DOHH2 (cell line): ENCODE results near the gene MC1R.
"Not testable (repeated sequence)": the region's sequence is repeated elsewhere in the genome, so short reads cannot be mapped to it uniquely, and the experiment has no call there.

Experiments
- H3F3A ChIP-seq: fragments of 200-600 bp; sonication (generic), shearing (Covaris generic); 2 replicates; pipeline ENCODE4 v1.6.0; 2016; ENCODE audit warnings: antibody characterized with exemption, mild to moderate bottlenecking; ENCODE audit not compliant: control insufficient read depth, insufficient read depth
- H3K27ac ChIP-seq: fragments of 200-600 bp; sonication (generic); 2 replicates; pipeline ENCODE4 v1.5.1; 2014; ENCODE audit warnings: low read depth, mild to moderate bottlenecking, low read length, moderate library complexity
- H3K27me3 ChIP-seq: fragments of 200-600 bp; sonication (generic); 2 replicates; pipeline ENCODE4 v1.6.1; 2014; ENCODE audit warnings: mild to moderate bottlenecking, low read length, mixed read lengths; ENCODE audit not compliant: control insufficient read depth
- H3K36me3 ChIP-seq: fragments of 200-600 bp; sonication (generic); 2 replicates; pipeline ENCODE4 v1.6.1; 2014; ENCODE audit warnings: mild to moderate bottlenecking, low read length, moderate library complexity, mixed read lengths; ENCODE audit not compliant: control insufficient read depth
- H3K4me1 ChIP-seq: fragments of 200-600 bp; sonication (generic); 2 replicates; pipeline ENCODE4 v1.6.1; 2014; ENCODE audit warnings: mild to moderate bottlenecking, low read length, mixed read lengths; ENCODE audit not compliant: control insufficient read depth
- H3K4me2 ChIP-seq: fragments of 200-600 bp; sonication (generic); 2 replicates; pipeline ENCODE4 v1.6.0; 2014; ENCODE audit warnings: mild to moderate bottlenecking, low read length, moderate library complexity
- H3K4me3 ChIP-seq: fragments of 200-600 bp; sonication (generic); 2 replicates; pipeline ENCODE4 v1.5.1; 2014; ENCODE audit warnings: mild to moderate bottlenecking, low read length, mixed read lengths
- H3K79me2 ChIP-seq: fragments of 200-600 bp; sonication (generic); 2 replicates; pipeline ENCODE4 v1.6.1; 2014; ENCODE audit warnings: mild to moderate bottlenecking, low read length, mixed read lengths; ENCODE audit not compliant: control insufficient read depth
- H3K9me2 ChIP-seq: fragments of 200-600 bp; sonication (generic); replicated peaks from 2 replicates; pipeline ENCODE4 v1.6.1; 2014; ENCODE audit warnings: mild to moderate bottlenecking, low read length, mixed read lengths; ENCODE audit not compliant: control insufficient read depth
- H3K9me3 ChIP-seq: fragments of 200-600 bp; sonication (generic); 2 replicates; pipeline ENCODE4 v1.6.1; 2014; ENCODE audit warnings: antibody characterized with exemption, low read length, mixed read lengths; ENCODE audit not compliant: control insufficient read depth, insufficient read depth
- H4K20me1 ChIP-seq: fragments of 200-600 bp; sonication (generic); 2 replicates; pipeline ENCODE4 v1.6.0; 2014; ENCODE audit warnings: low read depth, mild to moderate bottlenecking, antibody characterized with exemption, low read length, moderate library complexity; ENCODE audit not compliant: control insufficient read depth, insufficient read depth
- EZH2phosphoT487 ChIP-seq: fragments of 200-600 bp; sonication (generic); IDR thresholded peaks from 2 replicates; pipeline ENCODE4 v1.6.1; 2017; ENCODE audit warnings: borderline replicate concordance, mild to moderate bottlenecking, antibody characterized with exemption, low read length, moderate library complexity, mixed read lengths
- TF ChIP-seq, protein P1 (sequence below): fragments of 200-600 bp; sonication (generic); IDR thresholded peaks from one replicate; pipeline ENCODE4 v1.5.1; 2014; ENCODE audit warnings: antibody characterized with exemption, mild to moderate bottlenecking, low read depth, low read length; ENCODE audit not compliant: poor library complexity, severe bottlenecking

The MC1R gene

GRCh38 chr16:89931964-89932363, 13.3 kb downstream of the MC1R start:
- Histone ChIP-seq H3K36me3 (peaks cover 98% of the 10 kb centered on the region), H4K20me1 (peaks cover 22% of the 10 kb centered on the region)

GRCh38 chr16:89934019-89934418, 15.4 kb downstream of the MC1R start:
- not testable (repeated sequence) for H3K4me3 ChIP-seq, H3K9me3 ChIP-seq, H3K9me2 ChIP-seq, H3K27me3 ChIP-seq, H3K4me2 ChIP-seq, H3K27ac ChIP-seq
- peaks cover 14% of the 10 kb centered on the region for H3F3A ChIP-seq
- peaks cover 12% of the 10 kb centered on the region for H3K4me1 ChIP-seq
- H3K36me3 ChIP-seq = peaks cover 89% of the 10 kb centered on the region
- H3K79me2 ChIP-seq = peaks cover 36% of the 10 kb centered on the region
- peaks cover 13% of the 10 kb centered on the region; the same call in 1 of the 2 replicates for H4K20me1 ChIP-seq

More at GRCh38 chr16:89931964-89932363, 13.3 kb downstream of the MC1R start:
- no peak overlapping the region for H3K4me3 ChIP-seq
- H3F3A ChIP-seq = peaks cover 13% of the 10 kb centered on the region
- no peaks in the 10 kb centered on the region for H3K27me3 ChIP-seq
- H3K27ac ChIP-seq = no peak overlapping the region
- H3K9me2 ChIP-seq = no peaks in the 10 kb centered on the region
- H3K4me1 ChIP-seq = peaks cover 7% of the 10 kb centered on the region; the same call in 1 of the 2 replicates
- no peaks in the 10 kb centered on the region for H3K9me3 ChIP-seq
- TF ChIP-seq, protein P1, sequence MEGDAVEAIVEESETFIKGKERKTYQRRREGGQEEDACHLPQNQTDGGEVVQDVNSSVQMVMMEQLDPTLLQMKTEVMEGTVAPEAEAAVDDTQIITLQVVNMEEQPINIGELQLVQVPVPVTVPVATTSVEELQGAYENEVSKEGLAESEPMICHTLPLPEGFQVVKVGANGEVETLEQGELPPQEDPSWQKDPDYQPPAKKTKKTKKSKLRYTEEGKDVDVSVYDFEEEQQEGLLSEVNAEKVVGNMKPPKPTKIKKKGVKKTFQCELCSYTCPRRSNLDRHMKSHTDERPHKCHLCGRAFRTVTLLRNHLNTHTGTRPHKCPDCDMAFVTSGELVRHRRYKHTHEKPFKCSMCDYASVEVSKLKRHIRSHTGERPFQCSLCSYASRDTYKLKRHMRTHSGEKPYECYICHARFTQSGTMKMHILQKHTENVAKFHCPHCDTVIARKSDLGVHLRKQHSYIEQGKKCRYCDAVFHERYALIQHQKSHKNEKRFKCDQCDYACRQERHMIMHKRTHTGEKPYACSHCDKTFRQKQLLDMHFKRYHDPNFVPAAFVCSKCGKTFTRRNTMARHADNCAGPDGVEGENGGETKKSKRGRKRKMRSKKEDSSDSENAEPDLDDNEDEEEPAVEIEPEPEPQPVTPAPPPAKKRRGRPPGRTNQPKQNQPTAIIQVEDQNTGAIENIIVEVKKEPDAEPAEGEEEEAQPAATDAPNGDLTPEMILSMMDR = no peak
- TF ChIP-seq EZH2phosphoT487 = no peak
- peaks cover 57% of the 10 kb centered on the region for H3K79me2 ChIP-seq
- no peak overlapping the region for H3K4me2 ChIP-seq

- Histone ChIP-seq H4K20me1 (peaks cover 13% of the 10 kb centered on the region; the same call in 1 of the 2 replicates), H3K9me2 (no peaks in the 10 kb centered on the region), H3K79me2 (peaks cover 27% of the 10 kb centered on the region), H3K4me3 (no peak overlapping the region), H3K4me1 (peaks cover 21% of the 10 kb centered on the region), H3K36me3 (peaks cover 85% of the 10 kb centered on the region), H3K4me2 (no peak overlapping the region), H3K27ac (no peak overlapping the region), H3K9me3 (no peaks in the 10 kb centered on the region), H3F3A (peaks cover 21% of the 10 kb centered on the region), H3K27me3 (no peaks in the 10 kb centered on the region)
- TF ChIP-seq, protein P1 = no peak
- no peak for TF ChIP-seq EZH2phosphoT487
Measured at GRCh38 chr16:89934611-89935553, 16.2 kb downstream of the MC1R start.

DNA sequence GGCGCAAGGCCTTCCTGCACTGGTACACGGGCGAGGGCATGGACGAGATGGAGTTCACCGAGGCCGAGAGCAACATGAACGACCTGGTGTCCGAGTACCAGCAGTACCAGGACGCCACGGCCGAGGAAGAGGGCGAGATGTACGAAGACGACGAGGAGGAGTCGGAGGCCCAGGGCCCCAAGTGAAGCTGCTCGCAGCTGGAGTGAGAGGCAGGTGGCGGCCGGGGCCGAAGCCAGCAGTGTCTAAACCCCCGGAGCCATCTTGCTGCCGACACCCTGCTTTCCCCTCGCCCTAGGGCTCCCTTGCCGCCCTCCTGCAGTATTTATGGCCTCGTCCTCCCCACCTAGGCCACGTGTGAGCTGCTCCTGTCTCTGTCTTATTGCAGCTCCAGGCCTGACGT, 17.0 kb downstream of the MC1R start:
- H3K4me2 ChIP-seq, H3K9me2 ChIP-seq, H3K27ac ChIP-seq, H3K9me3 ChIP-seq, H3K4me3 ChIP-seq, H3K27me3 ChIP-seq: not testable (repeated sequence)
- Histone ChIP-seq H3K36me3 (peaks cover 77% of the 10 kb centered on the region), H4K20me1 (peaks cover 13% of the 10 kb centered on the region; the same call in 1 of the 2 replicates), H3K79me2 (peaks cover 21% of the 10 kb centered on the region), H3K4me1 (peaks cover 28% of the 10 kb centered on the region), H3F3A (peaks cover 28% of the 10 kb centered on the region)
